Measurements from ENCODE around the gene QSOX2.

- TF ChIP-seq POLR2A (IDR thresholded peaks at IDR 0.05) (no peak), CTCF (IDR thresholded peaks at IDR 0.05) (no peak)
Observed at GRCh38 chr9:136208675-136209074, 36.9 kb downstream of the QSOX2 start.

Measured in right lobe of liver (tissue), 4 donors.